HepG2 (cell line): Measurements from ENCODE around the gene TRIM8. TPM values are rescaled to one million over a fixed set of nuclear protein-coding genes. Genes with fewer than 3 reads are reported as not detected.

ENCODE experiments used
- ATAC-seq: fragments of 200-7000 bp; cut with Tn5 transposase; 3 replicates; pipeline ENCODE4 v1.9.1; 2020; ENCODE audit warnings: mild to moderate bottlenecking, moderate library complexity
- BruUV-seq: library from RNA; stranded (reverse); fragments of 400-500 nt; replicated peaks from 2 replicates; lab custom pipeline; 2021; lab: Mats Ljungman, UMichigan
- CTCF ChIA-PET: fragments of 300-600 bp; formaldehyde crosslinking; extraction: SDS; loops from one replicate; lab custom pipeline; 2021; ENCODE audit warnings: low total read pairs, inconsistent platforms, low intra/inter-chr PET ratio; lab: Yijun Ruan, JAX
- POLR2A ChIA-PET: fragments of 350-600 bp; sonication (Branson Sonifier 250); formaldehyde crosslinking; loops from one replicate; lab custom pipeline; 2020; ENCODE audit warnings: antibody characterized with exemption, inconsistent platforms; lab: Yijun Ruan, JAX
- DNase-seq: peaks from one replicate; pipeline ENCODE4 v3.0.0-alpha.2; 2015; ENCODE audit warnings: low spot score
- FAIRE-seq: peaks from 3 replicates; lab custom pipeline; 2011; peaks lifted over from hg19 to GRCh38; lab: Jason Lieb, UNC
- H2AFZ ChIP-seq: one replicate; pipeline ENCODE4 v1.6.1; 2011; ENCODE audit warnings: low read length, inconsistent platforms
- H3K27ac ChIP-seq: fragments of 300-600 bp; 3 replicates; pipeline ENCODE4 v1.8.0; 2011; ENCODE audit warnings: mixed run types, mild to moderate bottlenecking, mixed read lengths, low read length, inconsistent platforms; ENCODE audit not compliant: insufficient read depth; ENCODE audit errors: extremely low read length
- H3K27me3 ChIP-seq, 2 experiments: fragments of 200-600 bp in 1 of 2; 2 replicates in 1 of 2; 3 replicates in 1 of 2; pipeline versions ENCODE4 v1.6.0 to v1.8.0; 2011; ENCODE audit warnings: low read length in 2 of 2, mild to moderate bottlenecking in 2 of 2, moderate library complexity in 2 of 2, inconsistent platforms in 1 of 2; ENCODE audit not compliant: insufficient read depth in 2 of 2, control insufficient read depth in 1 of 2
- H3K36me3 ChIP-seq, 2 experiments: fragments of 200-600 bp in 1 of 2; replicated peaks in 1 of 2; 2 replicates in 1 of 2; 3 replicates in 1 of 2; pipeline versions ENCODE4 v1.5.1 to v1.8.0; 2011; ENCODE audit warnings: low read length in 2 of 2, inconsistent platforms in 1 of 2; ENCODE audit not compliant: insufficient read depth in 2 of 2, control insufficient read depth in 1 of 2
- H3K4me1 ChIP-seq: 2 replicates; pipeline ENCODE4 v1.5.1; 2012; ENCODE audit warnings: low read length, inconsistent platforms; ENCODE audit not compliant: insufficient read depth
- H3K4me2 ChIP-seq: 2 replicates; pipeline ENCODE4 v1.6.0; 2011; ENCODE audit warnings: low read depth, low read length, inconsistent platforms
- H3K4me3 ChIP-seq, 3 experiments: fragments of 200-600 bp in 1 of 3; sonication (generic), shearing (Covaris generic) in 1 of 3; replicated peaks in 1 of 3; 2 replicates each; pipeline ENCODE4 v1.5.1; 2011 to 2016; ENCODE audit warnings: low read length in 3 of 3, inconsistent platforms in 2 of 3, low read depth in 2 of 3, mild to moderate bottlenecking in 2 of 3, control low read depth in 1 of 3, mixed read lengths in 1 of 3; ENCODE audit not compliant: insufficient read depth in 1 of 3
- H3K79me2 ChIP-seq: one replicate; pipeline ENCODE4 v1.6.1; 2011; ENCODE audit warnings: low read length, inconsistent platforms; ENCODE audit not compliant: insufficient read depth
- H3K9ac ChIP-seq: 2 replicates; pipeline ENCODE4 v1.6.0; 2011; ENCODE audit warnings: mild to moderate bottlenecking, low read depth, low read length, inconsistent platforms; ENCODE audit not compliant: insufficient read depth
- H3K9me3 ChIP-seq: 2 replicates; pipeline ENCODE4 v1.5.1; 2012; ENCODE audit warnings: mild to moderate bottlenecking, low read length
- H4K20me1 ChIP-seq: 2 replicates; pipeline ENCODE4 v1.6.0; 2011; ENCODE audit warnings: inconsistent platforms, mild to moderate bottlenecking, low read length, moderate library complexity; ENCODE audit not compliant: insufficient read depth
- CREM ChIP-seq, 2 experiments: sonication (generic) in 1 of 2; formaldehyde crosslinking in 1 of 2; IDR thresholded peaks; 2 replicates each; pipeline versions ENCODE4 v1.4.0 to v1.6.1; 2016 to 2020; ENCODE audit warnings: antibody characterized with exemption in 1 of 2, mild to moderate bottlenecking in 1 of 2, missing genetic modification reagents in 1 of 2
- GTF3A ChIP-seq: sonication (generic); formaldehyde crosslinking; conservative IDR thresholded peaks from 2 replicates; pipeline ENCODE4 v1.4.0; 2020; ENCODE audit warnings: mild to moderate bottlenecking, missing genetic modification reagents
- HOXA5 ChIP-seq: sonication (generic); formaldehyde crosslinking; IDR thresholded peaks from 2 replicates; pipeline ENCODE4 v1.4.0; 2020; ENCODE audit warnings: missing genetic modification reagents
- MEIS1 ChIP-seq: sonication (generic); formaldehyde crosslinking; IDR thresholded peaks from 2 replicates; pipeline ENCODE4 v1.9.0; 2021; ENCODE audit warnings: mild to moderate bottlenecking, missing genetic modification reagents, moderate library complexity, borderline replicate concordance
- NR2F6 ChIP-seq, 2 experiments: IDR thresholded peaks; 2 replicates each; pipeline ENCODE4 v1.6.1; 2016; ENCODE audit warnings: antibody characterized with exemption in 1 of 2, mild to moderate bottlenecking in 1 of 2
- POGZ ChIP-seq: sonication (generic); formaldehyde crosslinking; IDR thresholded peaks from 2 replicates; pipeline ENCODE4 v1.4.0; 2020; ENCODE audit warnings: mild to moderate bottlenecking, missing genetic modification reagents
- REL ChIP-seq: sonication (generic); formaldehyde crosslinking; conservative IDR thresholded peaks from 2 replicates; pipeline ENCODE4 v1.8.0; 2022; ENCODE audit warnings: mild to moderate bottlenecking, missing genetic modification reagents, moderate library complexity
- RFXAP ChIP-seq: sonication (generic); formaldehyde crosslinking; IDR thresholded peaks from 2 replicates; pipeline ENCODE4 v1.4.0; 2020; ENCODE audit warnings: missing genetic modification reagents, borderline replicate concordance
- SOX5 ChIP-seq: IDR thresholded peaks from 2 replicates; pipeline ENCODE4 v1.6.1; 2016; ENCODE audit warnings: borderline replicate concordance
- ZBTB1 ChIP-seq: sonication (generic); formaldehyde crosslinking; IDR thresholded peaks from 2 replicates; pipeline ENCODE4 v1.4.0; 2020; ENCODE audit warnings: missing genetic modification reagents, borderline replicate concordance
- ZMAT3 ChIP-seq: sonication (generic); formaldehyde crosslinking; conservative IDR thresholded peaks from 2 replicates; pipeline ENCODE4 v1.7.0; 2021; ENCODE audit warnings: missing genetic modification reagents
- ZNF253 ChIP-seq: sonication (generic); formaldehyde crosslinking; IDR thresholded peaks from 2 replicates; pipeline ENCODE4 v1.8.0; 2022; ENCODE audit warnings: mild to moderate bottlenecking, missing genetic modification reagents, borderline replicate concordance
- ZNF589 ChIP-seq: sonication (generic); formaldehyde crosslinking; conservative IDR thresholded peaks from 2 replicates; pipeline ENCODE4 v1.8.0; 2022; ENCODE audit warnings: mild to moderate bottlenecking, moderate library complexity, missing genetic modification reagents
- ZNF672 ChIP-seq: sonication (generic); formaldehyde crosslinking; IDR thresholded peaks from 2 replicates; pipeline ENCODE4 v1.8.1; 2022; ENCODE audit warnings: missing genetic modification reagents
- WGBS: methylation state at CpG from one replicate; pipeline ENCODE4 v1.1.6; 2017; ENCODE audit warnings: low lambda C conversion rate; 5-methylcytosine and 5-hydroxymethylcytosine counted together
- in situ Hi-C: cut with HindIII; loops from 2 replicates; pipeline ENCODE4 v1.10.0; 2017; ENCODE audit warnings: low pct_unique_long_range_greater_than_20kb; ENCODE audit not compliant: extremely low pct_ligation_motif_present
- intact Hi-C: fragments of 100-400 bp; cut with micrococcal nuclease; formaldehyde crosslinking; loops from one replicate; pipeline ENCODE4 v1.10.0; 2022; ENCODE audit not compliant: unreplicated experiment
- polyA plus RNA-seq, 8 experiments: library from polyadenylated mRNA; depleted of rRNA in 3 of 8; stranded (reverse) in 7 of 8; unstranded in 1 of 8; fragments of >200 nt; fragmentation: Illumina TruSeq in 4 of 8; extraction: Trizol in 4 of 8; gene quantifications; 2 replicates each; pipeline versions ENCODE4 v1.2.1 to v1.2.3, GENCODE V29; 2011 to 2016; ENCODE audit warnings: low read depth in 4 of 8, missing spikeins in 1 of 8, mixed read lengths in 1 of 8; ENCODE audit not compliant: insufficient read depth in 1 of 8
- total RNA-seq, 5 experiments: library from RNA; depleted of rRNA; stranded (reverse); fragments of >200 nt; fragmentation: Illumina TruSeq; extraction: Trizol; gene quantifications; 2 replicates each; pipeline ENCODE4 v1.2.3, GENCODE V29; 2016; ENCODE audit warnings: low read depth in 1 of 5
- TF ChIP-seq, protein P1 (sequence below): IDR thresholded peaks from 2 replicates; pipeline ENCODE4 v1.6.1; 2016; ENCODE audit warnings: mild to moderate bottlenecking
- TF ChIP-seq, protein P2 (sequence below): sonication (generic); formaldehyde crosslinking; IDR thresholded peaks from 2 replicates; pipeline ENCODE4 v1.8.1; 2023; ENCODE audit warnings: mild to moderate bottlenecking, missing genetic modification reagents, borderline replicate concordance
- TF ChIP-seq, protein P3 (sequence below): sonication (generic); formaldehyde crosslinking; IDR thresholded peaks from 2 replicates; pipeline ENCODE4 v1.9.0; 2021; ENCODE audit warnings: missing genetic modification reagents, mild to moderate bottlenecking, borderline replicate concordance
- TF ChIP-seq, protein P4 (sequence below): sonication (generic); formaldehyde crosslinking; conservative IDR thresholded peaks from 2 replicates; pipeline ENCODE4 v1.4.0; 2020; ENCODE audit warnings: missing genetic modification reagents

Gene TRIM8
- total and polyA plus RNA-seq, 2 of the 13 experiments (the other 11 are each of a cell fraction or from before 2014, with no cell fraction given) = 38.9 to 66.5 TPM

DNA sequence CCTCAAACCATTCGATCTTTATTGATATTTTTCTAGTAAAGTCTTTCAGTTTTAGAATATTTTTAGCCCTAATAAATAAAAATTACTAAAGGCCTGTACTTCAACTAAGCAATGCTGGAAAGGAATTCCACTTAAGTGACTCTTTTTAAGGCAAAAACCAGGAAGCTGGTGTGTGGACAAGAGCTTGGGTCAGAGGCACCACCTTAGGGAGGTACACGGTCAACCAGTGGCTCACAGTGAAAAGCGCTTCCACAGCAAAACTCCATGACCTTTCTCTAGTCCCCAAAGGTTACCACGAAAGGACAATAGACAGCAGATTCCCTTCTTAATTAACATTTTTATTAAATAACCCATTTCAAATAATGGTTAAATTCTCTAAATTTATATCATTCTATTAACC lies 38.7 kb downstream of the TRIM8 start (continued):
- TF ChIP-seq, protein P1, sequence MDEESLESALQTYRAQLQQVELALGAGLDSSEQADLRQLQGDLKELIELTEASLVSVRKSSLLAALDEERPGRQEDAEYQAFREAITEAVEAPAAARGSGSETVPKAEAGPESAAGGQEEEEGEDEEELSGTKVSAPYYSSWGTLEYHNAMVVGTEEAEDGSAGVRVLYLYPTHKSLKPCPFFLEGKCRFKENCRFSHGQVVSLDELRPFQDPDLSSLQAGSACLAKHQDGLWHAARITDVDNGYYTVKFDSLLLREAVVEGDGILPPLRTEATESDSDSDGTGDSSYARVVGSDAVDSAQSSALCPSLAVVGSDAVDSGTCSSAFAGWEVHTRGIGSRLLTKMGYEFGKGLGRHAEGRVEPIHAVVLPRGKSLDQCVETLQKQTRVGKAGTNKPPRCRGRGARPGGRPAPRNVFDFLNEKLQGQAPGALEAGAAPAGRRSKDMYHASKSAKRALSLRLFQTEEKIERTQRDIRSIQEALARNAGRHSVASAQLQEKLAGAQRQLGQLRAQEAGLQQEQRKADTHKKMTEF (CRISPR knock-in tag) = no peak
- TF ChIP-seq SOX5 (no peak), HOXA5 (CRISPR knock-in tag) (no peak), CREM (IDR thresholded peaks at IDR 0.05) (no peak), CREM (CRISPR knock-in tag; IDR thresholded peaks at IDR 0.05) (no peak), ZNF589 (no peak), GTF3A (CRISPR knock-in tag) (no peak), REL (CRISPR knock-in tag) (no peak)
- TF ChIP-seq, protein P2, sequence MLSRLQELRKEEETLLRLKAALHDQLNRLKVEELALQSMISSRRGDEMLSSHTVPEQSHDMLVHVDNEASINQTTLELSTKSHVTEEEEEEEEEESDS = no peak
- TF ChIP-seq, protein P3, sequence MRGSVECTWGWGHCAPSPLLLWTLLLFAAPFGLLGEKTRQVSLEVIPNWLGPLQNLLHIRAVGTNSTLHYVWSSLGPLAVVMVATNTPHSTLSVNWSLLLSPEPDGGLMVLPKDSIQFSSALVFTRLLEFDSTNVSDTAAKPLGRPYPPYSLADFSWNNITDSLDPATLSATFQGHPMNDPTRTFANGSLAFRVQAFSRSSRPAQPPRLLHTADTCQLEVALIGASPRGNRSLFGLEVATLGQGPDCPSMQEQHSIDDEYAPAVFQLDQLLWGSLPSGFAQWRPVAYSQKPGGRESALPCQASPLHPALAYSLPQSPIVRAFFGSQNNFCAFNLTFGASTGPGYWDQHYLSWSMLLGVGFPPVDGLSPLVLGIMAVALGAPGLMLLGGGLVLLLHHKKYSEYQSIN (CRISPR knock-in tag) = no peak
- TF ChIP-seq, protein P4, sequence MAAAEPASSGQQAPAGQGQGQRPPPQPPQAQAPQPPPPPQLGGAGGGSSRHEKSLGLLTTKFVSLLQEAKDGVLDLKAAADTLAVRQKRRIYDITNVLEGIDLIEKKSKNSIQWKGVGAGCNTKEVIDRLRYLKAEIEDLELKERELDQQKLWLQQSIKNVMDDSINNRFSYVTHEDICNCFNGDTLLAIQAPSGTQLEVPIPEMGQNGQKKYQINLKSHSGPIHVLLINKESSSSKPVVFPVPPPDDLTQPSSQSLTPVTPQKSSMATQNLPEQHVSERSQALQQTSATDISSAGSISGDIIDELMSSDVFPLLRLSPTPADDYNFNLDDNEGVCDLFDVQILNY (CRISPR knock-in tag) = no peak
- TF ChIP-seq, all 625 proteins: peak for 0

DNA sequence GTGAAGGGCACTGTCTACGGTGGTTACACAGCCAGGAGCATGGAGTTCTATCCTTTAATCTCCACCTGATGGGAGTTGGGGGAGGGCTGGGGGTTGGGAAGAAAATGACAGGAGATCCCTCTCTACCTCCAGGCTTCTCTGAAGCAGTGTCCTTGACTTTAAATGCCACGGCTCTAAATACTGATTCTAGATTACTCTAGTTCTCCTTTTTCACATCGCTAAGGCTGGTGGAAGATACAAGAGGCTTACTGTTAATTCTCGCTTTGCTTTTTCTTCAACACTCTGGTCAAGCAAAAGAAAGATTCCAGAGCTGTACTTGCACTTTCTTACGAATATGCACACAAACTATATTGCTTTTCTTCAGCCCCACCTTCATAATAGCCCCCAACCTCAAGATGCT lies 39.5 kb downstream of the TRIM8 start:
- H3K9ac ChIP-seq = no peak overlapping the region
- no peaks in the 10 kb centered on the region for H3K9me3 ChIP-seq
- no peaks in the 10 kb centered on the region for H3K79me2 ChIP-seq
- in situ Hi-C loops (no loop called here), intact Hi-C loops (no loop called here)
- ATAC-seq (no peak), FAIRE-seq (no peak), DNase-seq (no peak)
- H4K20me1 ChIP-seq = no peaks in the 10 kb centered on the region
- no TSS peak for BruUV-seq
- no peak overlapping the region for H2AFZ ChIP-seq
- ChIA-PET POLR2A (no interaction called here), CTCF (no interaction called here)
- WGBS = 95% methylated on average over 5 of the region's 5 CpGs
- H3K36me3 ChIP-seq = peaks cover 3 to 5% of the 10 kb centered on the region in 2 experiments; a peak in 2 of 5 replicates
- no peak overlapping the region for H3K4me3 ChIP-seq
- no peak overlapping the region for H3K4me2 ChIP-seq
- peaks cover 8% of the 10 kb centered on the region for H3K4me1 ChIP-seq
- TF ChIP-seq MEIS1 (CRISPR knock-in tag) (no peak), RFXAP (CRISPR knock-in tag) (no peak), ZMAT3 (CRISPR knock-in tag) (no peak), ZNF253 (CRISPR knock-in tag) (no peak), ZNF672 (CRISPR knock-in tag) (no peak), NR2F6 (IDR thresholded peaks at IDR 0.05) (no peak), NR2F6 (CRISPR knock-in tag; IDR thresholded peaks at IDR 0.05) (no peak), POGZ (CRISPR knock-in tag) (no peak), ZBTB1 (CRISPR knock-in tag) (no peak)
- no peak overlapping the region for H3K27ac ChIP-seq
- H3K27me3 ChIP-seq = no peaks in the 10 kb centered on the region
